Measurements from ENCODE around the gene MED13L. TPM values are rescaled to one million over a fixed set of nuclear protein-coding genes. Genes with fewer than 3 reads are reported as not detected.

The MED13L gene
- total RNA-seq, 1 donor from 2014 or later: 97.7 TPM

DNA sequence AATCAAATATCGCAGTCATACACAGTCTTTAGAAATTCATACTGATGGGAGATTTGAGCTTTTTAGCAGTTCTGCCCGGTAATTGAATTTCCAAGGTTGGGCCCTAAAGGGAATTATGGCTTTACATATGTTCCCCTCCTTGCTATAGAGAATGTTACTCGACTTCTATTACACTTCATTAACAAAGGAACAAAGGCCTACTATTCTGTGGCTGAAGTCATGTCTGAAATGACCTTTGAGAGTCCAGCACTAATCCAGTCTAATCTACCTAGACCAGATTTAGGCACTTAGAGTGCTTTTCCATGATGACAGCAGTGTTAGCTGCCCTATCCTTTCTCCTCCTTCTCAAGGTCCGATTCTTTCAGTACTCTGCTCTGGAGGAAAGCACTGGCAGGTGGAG, 305.3 kb downstream of the MED13L start:
- no peaks in the 10 kb centered on the region for H3K9me3 Mint-ChIP-seq
- DNase-seq (ENCODE audit: extremely low spot score, unreplicated experiment): no peak
- no peak overlapping the region for H3K4me3 Mint-ChIP-seq
- H3K4me1 Mint-ChIP-seq (ENCODE audit: unreplicated experiment): peaks cover 15% of the 10 kb centered on the region
- no peaks in the 10 kb centered on the region for H3K27me3 Mint-ChIP-seq
- H3K36me3 Mint-ChIP-seq: peaks cover 45% of the 10 kb centered on the region
- TF ChIP-seq, protein P1, sequence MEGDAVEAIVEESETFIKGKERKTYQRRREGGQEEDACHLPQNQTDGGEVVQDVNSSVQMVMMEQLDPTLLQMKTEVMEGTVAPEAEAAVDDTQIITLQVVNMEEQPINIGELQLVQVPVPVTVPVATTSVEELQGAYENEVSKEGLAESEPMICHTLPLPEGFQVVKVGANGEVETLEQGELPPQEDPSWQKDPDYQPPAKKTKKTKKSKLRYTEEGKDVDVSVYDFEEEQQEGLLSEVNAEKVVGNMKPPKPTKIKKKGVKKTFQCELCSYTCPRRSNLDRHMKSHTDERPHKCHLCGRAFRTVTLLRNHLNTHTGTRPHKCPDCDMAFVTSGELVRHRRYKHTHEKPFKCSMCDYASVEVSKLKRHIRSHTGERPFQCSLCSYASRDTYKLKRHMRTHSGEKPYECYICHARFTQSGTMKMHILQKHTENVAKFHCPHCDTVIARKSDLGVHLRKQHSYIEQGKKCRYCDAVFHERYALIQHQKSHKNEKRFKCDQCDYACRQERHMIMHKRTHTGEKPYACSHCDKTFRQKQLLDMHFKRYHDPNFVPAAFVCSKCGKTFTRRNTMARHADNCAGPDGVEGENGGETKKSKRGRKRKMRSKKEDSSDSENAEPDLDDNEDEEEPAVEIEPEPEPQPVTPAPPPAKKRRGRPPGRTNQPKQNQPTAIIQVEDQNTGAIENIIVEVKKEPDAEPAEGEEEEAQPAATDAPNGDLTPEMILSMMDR (conservative IDR thresholded peaks at IDR 0.05): no peak
- H3K27ac Mint-ChIP-seq: no peak overlapping the region

DNA sequence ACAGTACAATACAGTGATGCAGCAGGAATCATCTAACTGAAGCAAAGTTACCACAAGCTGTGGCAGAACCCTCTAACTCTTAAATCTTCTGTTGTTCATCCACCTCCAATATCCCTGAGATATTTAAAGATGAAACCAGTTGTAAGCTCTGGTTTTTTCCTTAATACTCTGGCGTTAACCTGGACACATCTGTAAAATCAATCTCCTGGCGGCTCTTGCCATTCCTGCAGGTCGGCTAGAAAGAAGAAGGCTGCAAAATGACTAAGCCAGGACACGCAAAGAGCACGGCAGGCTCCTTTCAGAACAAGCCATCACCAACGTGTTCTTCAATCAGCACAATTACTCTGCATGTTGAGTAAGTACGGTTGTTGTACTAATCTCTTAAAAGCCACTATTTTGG, 309.3 kb downstream of the MED13L start:
- Mint-ChIP-seq H3K4me1 (ENCODE audit: unreplicated experiment) (peaks cover 4% of the 10 kb centered on the region), H3K4me3 (no peak overlapping the region), H3K27ac (no peak overlapping the region), H3K36me3 (peaks cover 55% of the 10 kb centered on the region), H3K27me3 (no peaks in the 10 kb centered on the region), H3K9me3 (no peaks in the 10 kb centered on the region)
- DNase-seq (ENCODE audit: extremely low spot score, unreplicated experiment): no peak
- TF ChIP-seq, protein P1 (conservative IDR thresholded peaks at IDR 0.05): no peak

DNA sequence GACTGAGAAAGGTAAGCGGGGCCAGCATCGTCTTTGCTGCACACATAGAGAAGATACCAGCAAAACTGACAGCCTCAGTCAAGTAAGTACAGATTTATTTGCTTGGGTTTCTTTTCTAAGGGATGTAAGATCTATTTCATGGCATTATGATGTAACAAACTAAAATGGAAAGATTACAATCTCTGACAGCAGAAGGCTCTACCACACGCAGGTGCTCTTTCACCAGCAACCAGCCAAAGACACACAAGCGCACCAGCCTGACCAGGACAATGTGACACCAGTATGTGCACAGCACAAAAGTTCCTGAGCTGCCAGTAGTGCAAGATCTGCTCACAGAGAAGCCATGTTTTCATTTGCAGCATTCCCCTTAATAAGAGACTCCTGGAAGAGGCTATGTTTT, 311.1 kb downstream of the MED13L start:
- Mint-ChIP-seq H3K27me3 (no peaks in the 10 kb centered on the region), H3K4me3 (no peak overlapping the region), H3K27ac (no peak overlapping the region), H3K36me3 (peaks cover 55% of the 10 kb centered on the region), H3K4me1 (ENCODE audit: unreplicated experiment) (no peaks in the 10 kb centered on the region), H3K9me3 (no peaks in the 10 kb centered on the region)
- TF ChIP-seq, protein P1 (conservative IDR thresholded peaks at IDR 0.05): no peak
- no peak for DNase-seq (ENCODE audit: extremely low spot score, unreplicated experiment)

DNA sequence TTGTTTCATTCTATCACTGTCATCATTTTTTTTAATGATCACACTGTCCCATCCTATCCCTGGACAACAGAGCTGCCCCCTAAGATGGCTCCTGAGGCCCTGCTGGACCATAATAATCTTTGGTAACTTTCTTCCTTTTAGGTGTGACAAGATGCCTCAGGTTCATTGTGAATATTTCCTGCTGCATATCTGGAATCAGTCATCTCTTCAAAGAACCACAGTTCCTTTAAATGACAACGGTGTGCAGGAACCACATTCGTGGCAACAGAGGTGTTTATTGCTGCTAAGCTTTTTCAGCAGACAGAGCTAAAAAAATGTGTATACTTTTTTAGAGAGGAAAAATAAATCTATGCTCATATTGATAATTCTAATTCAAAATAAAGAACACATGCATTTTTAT, 312.9 kb downstream of the MED13L start:
- Mint-ChIP-seq H3K4me3 (no peak overlapping the region), H3K27me3 (no peaks in the 10 kb centered on the region), H3K4me1 (ENCODE audit: unreplicated experiment) (no peaks in the 10 kb centered on the region), H3K9me3 (no peaks in the 10 kb centered on the region), H3K27ac (no peak overlapping the region), H3K36me3 (peaks cover 55% of the 10 kb centered on the region)
- DNase-seq (ENCODE audit: extremely low spot score, unreplicated experiment): no peak
- TF ChIP-seq, protein P1 (conservative IDR thresholded peaks at IDR 0.05): no peak

DNA sequence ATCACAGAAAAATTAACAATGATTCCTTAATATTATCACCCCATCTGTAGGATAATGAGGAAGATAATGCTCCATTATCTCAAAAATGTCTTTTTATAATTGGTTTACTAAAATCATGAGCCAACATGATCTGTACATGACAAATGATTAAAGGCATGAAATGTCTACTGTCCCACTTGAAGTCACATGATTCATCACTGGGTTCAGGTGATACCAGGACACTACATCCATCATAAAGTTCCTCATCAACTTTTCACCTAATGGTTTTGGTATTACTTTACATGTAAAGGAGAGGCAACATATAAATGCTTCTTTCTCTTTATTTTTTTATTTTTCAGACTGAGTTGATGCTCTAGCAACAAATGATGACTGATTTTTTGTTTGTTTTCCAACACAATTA, 313.3 kb downstream of the MED13L start:
- Mint-ChIP-seq H3K27me3 (no peaks in the 10 kb centered on the region), H3K27ac (no peak overlapping the region), H3K9me3 (no peaks in the 10 kb centered on the region), H3K36me3 (peaks cover 52% of the 10 kb centered on the region), H3K4me1 (ENCODE audit: unreplicated experiment) (no peaks in the 10 kb centered on the region), H3K4me3 (no peak overlapping the region)
- TF ChIP-seq, protein P1 (conservative IDR thresholded peaks at IDR 0.05): no peak
- DNase-seq (ENCODE audit: extremely low spot score, unreplicated experiment): no peak

DNA sequence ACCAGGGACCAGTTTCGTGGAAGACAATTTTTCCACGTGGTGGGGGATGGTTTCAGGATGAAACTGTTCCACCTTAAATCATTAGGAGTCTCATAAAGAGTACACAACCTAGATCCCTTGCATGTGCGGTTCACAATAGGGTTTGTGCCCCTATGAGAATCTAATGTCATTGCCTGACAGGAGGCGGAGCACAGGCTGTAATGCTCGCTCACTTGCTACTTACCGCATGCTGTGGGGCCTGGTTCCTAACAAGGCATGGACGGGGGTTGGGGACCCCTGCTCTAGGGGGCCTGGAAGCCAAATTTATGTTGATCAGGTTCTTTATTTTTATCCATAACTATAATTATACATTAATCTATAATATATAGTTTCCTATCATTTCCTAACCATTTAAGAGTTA, 315.3 kb downstream of the MED13L start:
- no peak for DNase-seq (ENCODE audit: extremely low spot score, unreplicated experiment)
- Mint-ChIP-seq H3K4me1 (ENCODE audit: unreplicated experiment) (no peaks in the 10 kb centered on the region), H3K27me3 (no peaks in the 10 kb centered on the region), H3K4me3 (no peak overlapping the region), H3K27ac (no peak overlapping the region), H3K9me3 (no peaks in the 10 kb centered on the region), H3K36me3 (peaks cover 50% of the 10 kb centered on the region)
- TF ChIP-seq, protein P1 (conservative IDR thresholded peaks at IDR 0.05): no peak

All from type B pancreatic cell (in vitro differentiated cells).